ENCODE data around the gene ARCN1. TPM values are rescaled to one million over a fixed set of nuclear protein-coding genes. Genes with fewer than 3 reads are reported as not detected.

The ARCN1 gene
- total and polyA plus RNA-seq, 8 donors, result 22.0 to 115 (median 60.1) TPM

DNA sequence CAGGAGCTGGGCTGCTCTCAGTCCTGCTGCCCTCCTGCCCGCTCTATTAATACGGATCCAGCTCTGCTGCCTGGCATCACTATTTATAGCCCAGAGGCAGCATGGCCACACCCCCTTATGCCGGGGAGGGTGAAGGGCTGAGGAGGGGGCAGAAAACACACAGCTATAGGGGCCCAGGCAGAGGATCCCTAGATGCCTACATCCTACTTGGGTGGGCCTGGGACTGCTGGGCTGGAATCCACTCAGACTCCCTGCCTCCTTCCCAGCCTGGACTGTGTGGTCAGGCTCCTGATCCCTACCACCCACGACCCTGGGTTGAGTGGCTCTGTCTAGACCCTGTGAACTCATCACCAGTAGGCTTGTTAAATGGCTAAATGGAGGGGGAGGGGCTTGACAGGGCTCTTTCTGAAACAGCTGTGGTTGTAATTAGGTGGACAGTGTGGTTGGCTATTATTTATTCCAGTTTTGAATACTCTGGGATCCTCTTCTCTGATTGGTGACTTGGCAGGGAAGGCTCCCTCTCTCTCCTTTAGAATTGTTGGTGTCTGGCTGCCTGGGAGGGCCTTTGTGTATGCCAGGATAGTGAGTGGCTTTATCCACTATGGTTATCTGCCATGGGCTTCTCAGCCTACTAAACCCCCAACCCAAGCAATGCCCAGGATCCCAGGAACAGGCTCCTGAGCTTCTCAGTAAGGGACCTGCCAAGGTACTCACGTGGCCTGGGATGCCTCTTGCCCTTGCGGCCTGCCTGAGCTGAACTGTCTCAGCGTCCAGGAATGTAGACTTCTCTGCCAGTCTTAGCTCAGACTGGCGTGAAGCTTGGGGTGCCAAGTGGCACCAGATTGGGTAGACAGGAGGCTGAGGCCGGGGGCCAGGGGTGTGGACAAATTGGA, 50.4 kb downstream of the ARCN1 start:
- 31 to 51% (median 49%) methylated on average over 9 of the region's 9 CpGs for WGBS, 5 donors

DNA sequence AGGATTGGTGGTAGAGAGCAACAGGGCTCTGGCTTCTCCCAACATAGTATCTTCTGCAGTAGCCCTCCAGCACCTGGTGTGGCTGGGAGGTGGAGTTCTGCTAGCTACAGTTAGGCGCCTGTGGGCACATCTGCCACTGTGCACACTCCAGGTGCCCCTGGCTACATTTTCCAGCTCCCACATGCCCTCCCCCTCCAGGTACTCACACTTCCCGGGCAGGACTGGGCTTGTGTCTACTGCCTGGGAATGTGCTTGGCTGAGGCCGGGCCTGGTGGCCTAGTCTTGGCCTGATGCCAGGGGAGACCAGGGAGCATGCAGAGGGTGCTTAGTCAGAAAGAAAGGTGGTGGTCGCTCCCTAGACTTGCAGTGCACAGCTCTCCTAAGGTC, 51.1 kb downstream of the ARCN1 start:
- Histone ChIP-seq H3K4me1 (peaks cover 41 to 69% (median 51%) of the 10 kb centered on the region in 4 donors), H3K36me3 (peaks cover 35 to 40% (median 37%) of the 10 kb centered on the region in 4 donors), H3K4me3 (no peak overlapping the region), H3K27ac (peak overlapping the region in 4 of 5 donors; percentile 75 to 84 (median 82)), H3K27me3 (peaks cover 0 to 5% (median 0%) of the 10 kb centered on the region in 3 donors), H3K9me3 (no peaks in the 10 kb centered on the region)
- TF ChIP-seq POLR2AphosphoS5 (IDR thresholded peaks at IDR 0.05), result no peak
- TF ChIP-seq EP300 (IDR thresholded peaks at IDR 0.05), result no peak
- no peak for TF ChIP-seq CTCF (IDR thresholded peaks at IDR 0.05)
- no peak for TF ChIP-seq POLR2A (IDR thresholded peaks at IDR 0.05)
- intact Hi-C loops (cut with DNase I; ENCODE audit: low total_unique reads), result no loop called here
- 35 to 54% (median 46%) methylated on average over 3 to 4 of the region's 4 CpGs for WGBS, 5 donors
- peak in 1 of 2 donors; percentile 58 for DNase-seq

More for the DNA sequence above, 50.4 kb downstream of the ARCN1 start:
- DNase-seq, result peak in 1 of 2 donors; percentile 59
- H3K9me3 ChIP-seq, result no peaks in the 10 kb centered on the region
- peaks cover 29 to 40% (median 32%) of the 10 kb centered on the region in 4 donors for H3K36me3 ChIP-seq
- peak overlapping the region in 4 of 5 donors; percentile 75 to 84 (median 82) for H3K27ac ChIP-seq
- H3K4me1 ChIP-seq, result peaks cover 47 to 75% (median 57%) of the 10 kb centered on the region in 4 donors
- TF ChIP-seq POLR2AphosphoS5 (IDR thresholded peaks at IDR 0.05), result no peak
- no peak for TF ChIP-seq EP300 (IDR thresholded peaks at IDR 0.05)
- no peak for TF ChIP-seq POLR2A (IDR thresholded peaks at IDR 0.05)
- no peak for TF ChIP-seq CTCF (IDR thresholded peaks at IDR 0.05)
- H3K27me3 ChIP-seq, result peaks cover 0 to 5% (median 0%) of the 10 kb centered on the region in 3 donors
- intact Hi-C loops (cut with DNase I; ENCODE audit: low total_unique reads), result no loop called here
- peak overlapping the region in 1 of 4 donors; percentile 56 for H3K4me3 ChIP-seq

DNA sequence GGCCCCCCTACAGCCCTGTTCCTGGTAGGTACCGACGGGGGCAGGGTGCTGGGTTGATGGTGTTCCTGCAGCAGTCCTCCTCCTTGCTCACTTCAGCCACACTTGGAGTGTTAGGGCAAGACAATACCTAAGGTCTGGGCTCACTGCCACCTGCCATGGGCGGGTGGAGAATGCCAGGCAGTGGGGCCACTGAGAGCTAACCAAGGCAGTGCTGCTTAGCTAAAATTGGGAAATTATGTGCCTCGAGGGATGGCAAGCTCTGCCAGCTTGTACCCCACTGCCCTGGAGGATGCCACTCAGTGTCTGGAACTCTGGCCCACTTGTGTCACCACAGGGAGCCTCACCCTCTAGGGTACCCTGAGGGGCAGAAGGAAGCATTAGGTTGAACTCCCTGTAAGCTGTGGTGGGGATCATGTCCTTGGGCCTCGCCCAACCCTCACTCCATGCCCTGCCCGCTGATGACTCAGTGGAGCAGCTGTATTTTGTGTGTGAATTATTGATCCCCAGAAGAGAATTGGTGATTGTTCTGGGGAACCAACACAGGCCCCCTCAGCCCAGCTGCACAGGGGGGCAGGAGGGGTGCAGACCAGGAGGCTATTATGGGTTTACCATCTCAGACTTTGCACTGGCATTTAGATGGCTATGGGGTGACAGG, 53.0 kb downstream of the ARCN1 start:
- peaks cover 33 to 68% (median 52%) of the 10 kb centered on the region in 4 donors for H3K4me1 ChIP-seq
- 49 to 60% (median 54%) methylated on average over 4 to 6 of the region's 6 CpGs for WGBS, 5 donors
- H3K27ac ChIP-seq, result no peak overlapping the region

More for the DNA sequence above, 53.0 kb downstream of the ARCN1 start:
- intact Hi-C loops (cut with DNase I; ENCODE audit: low total_unique reads), result no loop called here
- Histone ChIP-seq H3K4me3 (no peak overlapping the region), H3K36me3 (peaks cover 42 to 56% (median 51%) of the 10 kb centered on the region in 4 donors), H3K27me3 (peaks cover 0 to 5% (median 0%) of the 10 kb centered on the region in 3 donors), H3K9me3 (no peaks in the 10 kb centered on the region)
- TF ChIP-seq EP300 (IDR thresholded peaks at IDR 0.05) (no peak), POLR2A (IDR thresholded peaks at IDR 0.05) (no peak), POLR2AphosphoS5 (IDR thresholded peaks at IDR 0.05) (no peak), CTCF (IDR thresholded peaks at IDR 0.05) (no peak)
- DNase-seq, result peak in 1 of 2 donors; percentile 37
